Stimulated activated CD8-positive, alpha-beta memory T cell treated with anti-CD3 and anti-CD28 coated beads, Interleukin-7, amount 100 ng/mL, for 24 hours (primary cell): ENCODE data around the gene KIAA0930.

ENCODE experiments used
- DNase-seq: peaks from one replicate; pipeline ENCODE4 v3.0.0-alpha.2; 2020; ENCODE audit warnings: low read depth

KIAA0930 gene

DNA sequence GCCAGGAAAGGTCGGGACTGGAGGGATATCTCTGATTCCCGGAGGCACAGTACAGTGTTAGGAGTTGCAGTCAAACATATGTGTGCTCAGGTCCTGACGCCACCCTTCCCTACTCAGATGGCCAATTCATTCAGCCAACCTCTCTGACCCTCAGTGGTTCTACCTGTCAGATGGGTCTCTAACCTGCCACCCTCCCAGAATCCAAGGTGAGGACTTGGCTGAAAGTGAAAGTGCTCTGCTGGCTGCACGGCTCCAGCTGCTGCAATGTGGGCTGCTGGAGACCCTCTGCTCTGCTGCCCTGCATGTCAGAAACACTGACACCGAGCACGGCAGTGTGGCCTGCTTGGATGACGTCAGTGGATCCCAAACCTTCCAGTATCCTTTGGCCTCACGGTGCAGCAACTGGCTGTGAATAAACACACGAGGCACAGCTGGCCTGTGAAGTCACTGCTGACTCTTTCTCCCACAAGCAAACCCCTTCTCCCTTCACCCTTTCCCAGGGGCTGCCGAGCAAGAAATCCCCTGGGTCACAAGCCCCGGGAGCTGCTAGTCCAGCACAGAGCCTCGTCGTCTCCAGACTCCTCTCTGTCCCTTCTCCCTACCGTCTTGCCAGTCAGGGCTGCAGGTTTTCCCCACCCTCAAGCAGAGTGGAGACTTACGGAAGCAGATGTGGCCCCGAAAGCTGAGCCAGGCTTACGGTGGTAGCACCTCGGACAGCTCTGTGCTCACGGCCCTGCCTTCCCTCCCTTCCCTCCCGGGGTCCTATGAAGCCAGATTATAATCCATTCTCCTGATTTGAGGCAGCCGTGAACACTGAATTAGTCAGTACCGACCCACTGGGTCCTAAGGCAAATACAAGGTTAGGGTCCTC is 24.3 kb downstream of the KIAA0930 start:
- DNase-seq, result no peak

DNA sequence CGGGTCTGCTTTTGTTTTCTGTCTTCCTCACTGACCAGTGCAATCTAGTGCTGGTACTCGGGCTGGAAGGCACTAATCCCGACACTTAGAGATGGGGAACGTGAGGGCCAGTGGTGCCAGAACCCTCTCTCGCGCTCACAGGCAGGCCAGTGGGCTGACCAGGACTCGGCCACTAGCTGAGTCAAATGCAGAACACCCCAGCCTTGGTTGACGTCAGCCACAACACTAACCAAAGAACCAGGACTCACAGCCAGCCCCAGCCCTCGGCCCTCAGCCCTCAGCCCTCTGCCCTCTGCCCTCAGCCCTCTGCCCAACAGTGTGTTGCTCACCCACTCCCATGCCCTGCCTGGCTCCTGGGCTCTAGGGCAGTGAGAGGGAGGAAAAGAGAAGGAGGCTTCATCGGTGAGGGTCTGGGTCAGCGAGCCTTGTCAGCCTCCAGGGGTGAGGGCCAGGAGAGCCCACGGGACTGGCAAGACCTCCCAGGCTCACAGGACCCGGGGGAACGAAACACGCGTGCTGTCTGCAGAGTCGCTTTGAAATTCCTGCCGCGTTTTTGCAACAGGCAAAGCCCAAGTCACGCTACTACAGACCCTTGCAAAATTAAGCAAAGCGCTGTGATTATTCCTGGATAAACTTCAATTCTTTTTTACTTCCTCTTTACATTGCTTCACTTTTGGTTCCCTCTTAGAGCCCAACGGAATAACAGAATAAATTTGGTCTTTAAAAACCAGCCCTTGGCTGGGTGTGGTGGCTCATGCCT is 27.5 kb downstream of the KIAA0930 start:
- DNase-seq, result no peak

DNA sequence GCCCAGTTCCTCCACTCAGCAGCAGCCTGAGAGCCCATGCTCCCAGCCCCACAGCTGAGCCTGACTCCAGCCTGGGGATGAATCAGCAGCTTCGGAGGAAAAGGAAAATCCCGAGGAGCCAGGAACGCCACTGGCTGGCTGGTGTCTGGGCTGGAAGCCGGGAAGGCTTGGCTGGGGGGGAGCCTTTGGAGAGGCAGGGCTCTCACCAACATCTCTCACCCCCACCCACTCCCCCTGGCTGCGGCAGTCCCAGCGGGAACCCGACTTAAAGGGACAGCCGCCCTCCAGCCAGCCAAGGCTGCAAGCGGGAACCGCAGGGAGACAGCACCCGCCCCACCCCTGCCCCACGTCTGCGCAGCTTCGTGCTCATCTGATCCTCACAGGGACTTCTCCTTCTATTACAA is 28.4 kb downstream of the KIAA0930 start:
- DNase-seq, result no peak

DNA sequence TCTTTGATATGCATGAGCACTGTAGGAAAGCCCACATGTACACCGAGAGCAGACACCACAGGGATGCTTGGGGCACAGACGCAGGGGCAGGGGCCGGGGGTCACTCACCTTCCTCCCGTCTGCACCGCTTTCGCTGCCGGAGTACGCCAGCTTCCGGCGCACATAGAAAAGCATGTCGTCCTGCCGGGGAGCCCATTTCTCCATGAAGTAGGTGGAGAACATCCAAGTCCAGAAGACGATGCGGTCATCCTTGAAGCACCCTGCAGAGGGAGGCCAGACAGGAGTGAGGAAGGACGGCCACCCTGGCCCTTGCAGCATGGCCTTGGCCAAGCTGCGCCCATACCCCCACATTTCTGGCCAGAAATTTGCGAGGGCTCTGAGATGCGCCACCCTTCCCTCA is 28.8 kb downstream of the KIAA0930 start:
- no peak for DNase-seq

DNA sequence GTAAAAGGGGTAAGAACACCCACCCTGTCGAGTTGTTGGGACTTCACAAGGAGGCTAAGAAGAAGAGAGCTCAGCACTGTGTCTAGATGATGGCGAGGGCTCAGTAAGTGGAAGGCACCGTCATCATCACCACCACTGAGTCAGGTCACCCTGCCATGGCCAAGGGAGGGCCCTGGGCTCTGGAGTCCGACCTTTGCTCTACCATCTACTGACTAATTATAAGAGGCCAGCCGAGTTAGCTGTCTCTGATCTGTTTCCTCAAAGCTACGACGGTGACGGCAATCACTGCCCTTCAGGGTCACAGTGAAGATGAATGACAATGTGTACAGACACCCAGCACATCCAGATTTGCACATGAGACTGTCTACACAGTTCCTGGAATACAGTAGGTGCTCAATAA is 29.3 kb downstream of the KIAA0930 start:
- no peak for DNase-seq

DNA sequence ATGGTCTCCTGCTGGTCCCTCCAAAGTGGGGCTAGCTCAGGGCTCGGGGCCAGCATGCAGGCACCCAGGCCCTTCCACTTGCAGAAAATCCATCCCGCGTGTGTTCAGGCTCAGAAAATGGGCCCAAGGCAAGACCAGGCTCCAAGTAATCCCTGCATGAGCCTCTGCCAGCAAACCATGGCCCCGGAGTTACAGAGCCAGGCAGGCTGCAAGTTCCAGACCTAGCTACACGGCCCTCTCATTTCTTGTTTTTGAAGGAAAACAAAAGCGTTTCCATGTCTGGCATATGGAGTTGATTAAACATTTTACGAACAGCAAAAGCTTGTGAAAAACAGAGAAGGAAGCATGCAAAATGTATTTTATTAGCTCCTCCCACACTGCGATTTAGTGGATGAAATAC is 29.7 kb downstream of the KIAA0930 start:
- no peak for DNase-seq

DNA sequence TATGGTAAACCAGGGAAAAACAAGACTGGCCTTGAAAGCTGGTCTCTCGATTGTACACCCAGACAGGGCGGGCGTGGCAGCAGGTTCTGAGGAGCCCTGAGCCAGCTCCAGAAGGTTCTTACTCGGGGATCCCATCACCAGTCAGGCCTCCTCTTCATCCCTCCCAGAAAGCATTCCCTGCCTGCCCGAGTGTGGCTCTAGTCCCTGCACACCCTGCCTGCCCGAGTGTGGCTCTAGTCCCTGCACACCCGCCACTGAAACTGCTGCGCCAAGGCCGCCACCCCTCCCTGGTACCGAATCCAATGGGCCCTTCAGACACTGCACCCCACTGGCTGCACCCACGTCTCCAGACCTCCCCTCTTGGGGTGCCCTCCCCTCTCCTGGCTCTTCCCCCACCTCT is 30.1 kb downstream of the KIAA0930 start:
- no peak for DNase-seq

DNA sequence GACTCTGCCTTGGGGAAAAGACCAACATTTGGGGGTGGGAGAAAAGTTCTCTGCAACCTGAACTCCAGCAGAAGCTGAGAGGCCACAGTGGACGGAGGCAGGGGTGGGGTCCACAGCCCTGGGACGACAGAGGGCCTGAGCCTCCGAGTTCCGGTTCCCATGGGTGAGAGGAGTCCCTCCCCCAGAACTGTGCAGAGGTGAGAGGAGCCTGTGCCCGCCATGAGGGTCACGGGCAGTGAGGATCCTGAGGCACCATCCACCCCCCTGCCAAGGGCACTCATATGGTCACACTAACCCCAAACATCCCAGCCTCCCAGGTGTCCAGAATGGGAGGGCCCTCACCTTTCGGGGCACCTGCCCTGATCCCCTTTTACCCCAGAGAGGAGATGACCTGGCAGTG is 30.5 kb downstream of the KIAA0930 start:
- DNase-seq, result no peak

DNA sequence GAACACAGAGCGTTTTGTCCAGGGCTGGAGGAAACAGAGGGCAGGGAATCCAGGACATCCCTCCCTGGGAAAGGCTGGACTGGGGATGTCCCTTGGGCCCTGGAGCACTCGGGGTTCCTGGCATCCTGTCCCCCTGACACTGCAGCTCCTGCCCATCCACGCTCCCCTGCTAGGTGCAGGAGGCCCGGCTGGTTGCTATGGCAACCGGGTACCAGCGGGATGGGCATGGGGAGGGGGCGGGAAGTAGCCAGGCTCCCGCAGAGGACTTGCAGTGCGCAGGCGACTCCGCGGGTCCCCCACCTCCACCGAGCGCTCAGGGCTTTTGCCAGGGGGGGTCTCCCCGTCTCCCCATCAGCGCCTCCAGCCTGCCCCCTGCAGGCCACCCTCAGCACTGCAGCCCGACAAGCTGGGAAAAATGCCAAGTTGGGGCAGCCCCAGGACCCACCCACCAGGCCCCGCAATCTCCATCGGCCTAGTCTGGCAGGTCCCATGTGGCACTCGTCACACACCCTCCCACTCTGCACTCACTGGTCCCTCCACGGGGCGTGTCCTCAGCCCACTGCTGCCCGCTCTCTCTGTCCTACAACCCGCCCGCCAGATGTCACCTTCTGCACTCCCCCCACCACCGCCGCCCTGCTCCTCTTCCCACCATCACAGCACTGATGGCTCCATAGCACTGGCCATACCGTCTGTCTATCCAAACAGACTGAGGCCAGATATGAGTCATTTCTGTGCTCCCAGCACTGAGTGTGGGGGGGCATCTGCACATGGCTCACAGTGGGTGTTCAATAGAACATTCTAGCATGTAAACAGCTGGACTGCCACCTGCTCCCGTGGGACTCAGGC is 31.5 kb downstream of the KIAA0930 start:
- DNase-seq, result peak; percentile 13

DNA sequence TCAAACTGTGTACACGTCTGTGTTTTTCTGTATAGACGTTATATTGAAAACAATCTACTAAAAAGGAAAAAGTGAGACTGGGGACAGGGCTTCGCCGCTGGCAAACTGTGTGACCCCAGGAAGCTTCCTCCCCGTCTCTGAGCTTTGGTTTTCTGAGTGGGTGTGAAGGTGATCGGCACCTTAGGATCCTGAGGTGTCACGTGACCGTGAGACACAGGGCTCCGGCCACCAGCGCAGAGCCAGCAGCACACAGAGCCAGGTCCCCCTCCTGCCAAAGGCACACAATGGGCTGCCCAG is 32.0 kb downstream of the KIAA0930 start:
- no peak for DNase-seq

DNA sequence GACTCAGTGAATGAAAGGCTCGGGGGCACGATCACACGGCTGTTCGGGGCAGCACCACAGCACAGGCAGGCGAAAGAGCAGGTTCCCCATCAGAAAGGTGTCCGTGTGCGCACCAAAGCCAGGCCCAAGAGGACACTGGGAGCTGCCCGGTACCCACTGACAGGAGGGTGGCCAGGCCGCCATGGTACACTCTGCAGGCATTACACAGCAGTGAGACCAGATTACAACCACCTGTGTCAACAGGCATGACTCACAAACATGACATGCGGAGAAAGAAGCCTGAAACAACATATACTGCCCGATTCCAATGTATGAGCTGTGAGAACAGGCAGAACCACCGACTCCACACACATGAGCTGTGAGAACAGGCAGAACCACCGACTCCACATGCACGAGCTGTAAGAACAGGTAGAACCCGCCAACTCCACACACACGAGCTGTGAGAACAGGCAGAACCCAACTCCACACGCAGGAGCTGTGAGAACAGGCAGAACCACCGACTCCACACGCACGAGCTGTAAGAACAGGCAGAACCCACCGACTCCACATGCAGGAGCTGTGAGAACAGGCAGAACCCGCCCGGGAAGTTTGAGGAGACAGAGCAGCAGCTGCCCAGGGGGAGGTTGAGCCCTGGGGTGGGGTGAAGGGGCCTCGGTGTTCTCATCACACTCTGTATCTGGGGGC is 32.6 kb downstream of the KIAA0930 start:
- DNase-seq, result no peak

DNA sequence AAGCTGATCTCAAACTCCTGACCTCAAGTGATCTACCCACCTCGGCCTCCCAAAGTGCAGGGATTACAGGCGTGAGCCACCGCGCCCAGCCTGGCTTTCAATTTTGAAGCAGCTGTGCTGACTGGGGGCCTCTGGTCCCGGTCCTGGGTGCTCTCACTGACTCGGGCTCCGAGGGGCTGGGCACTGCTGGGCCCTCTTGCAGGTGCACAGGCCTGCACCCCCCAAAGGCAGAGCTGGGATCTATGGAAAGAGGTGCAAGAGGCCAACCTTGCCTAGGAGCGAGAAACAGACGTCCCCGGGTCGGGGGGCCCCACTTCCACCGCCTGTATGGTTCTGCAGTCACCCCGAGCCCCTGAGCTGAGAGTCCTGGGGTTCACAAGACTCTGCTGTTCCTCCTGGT is 33.2 kb downstream of the KIAA0930 start:
- no peak for DNase-seq

DNA sequence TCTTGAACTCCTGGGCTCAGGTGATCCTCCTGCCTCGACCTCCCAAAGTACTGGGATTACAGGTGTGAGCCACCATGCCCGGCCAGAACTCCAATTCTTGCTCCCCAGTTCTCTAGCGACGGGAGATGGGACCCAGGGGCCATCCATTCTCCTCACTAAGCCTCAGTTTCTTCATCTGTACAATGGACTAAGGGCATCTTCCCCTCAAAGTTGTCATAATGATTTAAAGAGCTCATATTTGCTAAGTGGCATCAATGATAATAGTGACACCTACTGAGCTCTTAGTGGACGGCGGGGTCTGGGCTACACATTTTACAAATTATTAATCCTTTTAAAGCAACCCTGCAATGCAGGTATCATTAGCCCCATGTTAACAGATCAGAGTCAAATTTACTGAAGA is 34.5 kb downstream of the KIAA0930 start:
- DNase-seq, result no peak

DNA sequence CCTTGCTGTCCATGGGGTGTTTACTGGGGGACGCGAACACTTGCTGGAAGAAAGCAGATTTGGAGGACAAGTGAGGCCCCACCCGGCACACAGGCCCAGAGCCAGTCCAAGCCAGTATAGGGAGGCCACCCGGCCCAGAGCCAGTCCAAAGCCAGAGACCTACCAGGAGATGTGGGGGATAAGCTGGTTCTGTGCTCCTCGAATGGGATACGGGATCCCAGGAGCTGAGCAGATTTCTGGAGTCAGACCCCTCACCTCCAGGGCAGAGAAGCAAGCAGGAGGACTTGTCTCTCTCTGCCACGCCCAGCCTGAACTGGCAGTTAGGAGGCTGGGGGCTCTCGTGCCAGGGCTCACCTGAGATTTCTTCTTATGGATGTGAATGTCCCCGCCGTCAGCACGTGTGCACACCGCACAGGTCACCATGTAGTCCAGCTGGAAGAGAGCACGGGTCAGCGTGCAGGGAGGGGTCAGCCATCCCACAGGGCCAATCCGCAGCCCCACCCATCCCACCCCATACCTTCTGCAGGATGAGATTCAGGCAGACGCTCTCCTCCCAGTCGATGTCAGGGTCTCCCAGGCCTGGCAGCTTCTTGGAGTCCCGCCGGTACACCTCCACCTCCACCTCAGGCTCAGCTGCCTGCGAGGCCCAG is 35.3 kb downstream of the KIAA0930 start:
- no peak for DNase-seq

DNA sequence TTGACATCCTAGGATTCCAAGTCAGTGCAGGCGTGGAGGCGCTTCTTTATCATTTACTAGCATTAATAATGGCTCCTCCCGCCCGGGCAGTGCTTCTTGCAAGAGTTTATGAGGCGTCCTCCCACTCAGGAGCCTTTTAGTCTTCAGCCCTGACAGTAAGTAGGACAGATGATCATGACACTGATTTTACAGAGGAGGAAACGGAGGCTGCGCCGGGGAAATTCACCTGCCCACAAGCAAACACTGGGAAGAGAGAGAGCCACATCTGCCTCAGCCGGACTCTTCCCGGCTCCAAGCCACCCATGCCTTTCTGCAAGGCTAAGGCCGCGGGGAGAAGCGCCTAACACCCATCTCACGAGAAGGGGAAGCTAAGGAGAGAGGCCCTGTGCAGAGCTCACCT is 35.9 kb downstream of the KIAA0930 start:
- DNase-seq, result no peak

DNA sequence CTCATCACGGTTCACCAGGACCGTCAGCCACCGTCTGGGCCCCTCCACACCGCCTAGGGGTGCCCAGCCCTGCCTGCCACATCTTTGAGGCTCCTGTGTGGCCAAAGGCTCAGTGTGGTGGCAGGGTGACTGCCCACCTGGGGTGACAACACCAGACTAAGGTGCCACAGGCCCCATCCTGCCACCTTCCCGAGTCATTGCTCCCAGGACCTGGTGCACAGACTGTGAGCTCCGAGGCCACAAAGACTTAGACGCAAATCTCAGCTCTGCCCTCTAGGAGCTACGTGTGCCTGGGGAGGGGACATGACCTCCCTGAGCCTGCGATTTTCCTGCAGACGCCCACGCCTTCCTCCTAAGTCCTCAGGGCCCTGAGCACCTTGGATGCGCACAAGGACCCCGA is 36.5 kb downstream of the KIAA0930 start:
- DNase-seq, result no peak

DNA sequence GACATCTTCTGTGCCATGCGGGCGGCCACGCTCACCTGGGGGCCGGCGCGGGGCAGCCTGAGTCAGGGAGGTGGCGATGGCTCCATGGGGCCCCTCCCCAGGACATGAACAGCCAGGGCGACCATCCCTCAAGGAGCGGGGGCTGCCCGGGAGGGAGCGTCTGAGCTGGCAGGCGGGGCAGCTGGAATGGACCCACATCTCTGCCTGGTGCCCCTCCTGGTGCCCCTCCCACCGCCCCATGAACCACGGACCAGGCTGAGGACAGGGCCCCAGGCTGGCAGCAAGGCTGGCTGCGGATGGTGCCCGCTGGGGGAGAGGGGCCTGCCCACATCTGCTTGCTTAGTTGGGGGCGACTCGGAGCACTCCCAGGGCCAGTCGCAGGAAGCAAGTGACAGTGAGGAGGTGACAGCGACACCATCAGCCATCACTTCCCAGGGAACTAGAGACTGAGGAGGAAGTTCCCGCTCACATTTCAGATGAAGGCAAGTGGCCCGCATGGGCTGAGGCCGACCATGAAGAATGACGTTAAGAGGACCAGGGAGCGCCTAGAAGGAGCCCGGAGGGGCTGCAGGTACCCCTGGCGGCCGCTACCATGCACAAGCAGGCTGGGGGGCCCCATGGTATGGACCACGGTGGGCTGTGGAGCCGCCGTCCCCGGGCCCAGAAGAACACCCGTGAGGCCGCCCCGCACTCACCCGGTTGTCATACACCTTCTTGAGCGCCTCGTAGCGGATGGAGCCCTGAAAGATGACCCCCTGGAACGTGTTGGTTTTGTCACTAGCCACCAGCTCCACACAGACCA is 37.3 kb downstream of the KIAA0930 start:
- DNase-seq, result no peak

DNA sequence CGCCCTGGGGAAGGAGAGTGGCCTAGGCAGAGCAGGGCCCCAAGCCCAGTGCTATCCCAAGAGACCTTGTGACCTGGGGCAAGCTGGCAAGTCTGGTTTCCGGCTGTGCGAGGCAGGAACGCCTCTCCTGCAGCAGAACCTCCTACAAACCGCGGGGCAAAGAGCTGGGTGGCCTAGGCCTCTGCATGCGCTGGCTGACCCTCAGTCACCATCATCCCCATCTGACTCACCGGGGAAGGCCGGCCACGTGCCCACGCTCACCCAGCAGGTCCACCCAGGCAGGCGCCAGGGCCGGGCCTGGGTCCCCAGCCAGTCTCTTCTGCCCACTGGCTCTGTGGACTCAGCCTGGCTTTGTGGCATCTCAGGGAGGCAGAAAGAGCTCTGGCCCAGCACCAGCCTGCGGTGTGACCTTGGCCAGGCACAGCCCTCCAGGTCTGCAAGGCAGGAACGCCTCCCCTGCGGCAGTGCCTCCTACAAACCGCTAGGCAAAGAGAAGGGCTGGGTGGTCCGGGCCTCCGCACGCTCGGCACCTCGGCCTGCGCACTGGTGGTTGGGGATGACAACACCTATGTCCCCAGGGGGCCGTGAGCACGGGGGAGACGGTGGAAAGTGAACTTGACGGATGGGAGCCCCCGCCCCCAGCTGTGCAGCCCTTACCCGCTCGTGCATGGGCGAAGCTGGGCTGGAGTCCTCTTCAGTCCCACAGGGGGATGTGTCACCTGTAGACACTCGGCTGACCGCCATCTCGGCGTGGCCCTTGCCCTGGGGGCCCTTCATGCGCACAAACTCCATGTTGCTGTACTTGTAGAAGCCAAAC is 38.2 kb downstream of the KIAA0930 start:
- no peak for DNase-seq

DNA sequence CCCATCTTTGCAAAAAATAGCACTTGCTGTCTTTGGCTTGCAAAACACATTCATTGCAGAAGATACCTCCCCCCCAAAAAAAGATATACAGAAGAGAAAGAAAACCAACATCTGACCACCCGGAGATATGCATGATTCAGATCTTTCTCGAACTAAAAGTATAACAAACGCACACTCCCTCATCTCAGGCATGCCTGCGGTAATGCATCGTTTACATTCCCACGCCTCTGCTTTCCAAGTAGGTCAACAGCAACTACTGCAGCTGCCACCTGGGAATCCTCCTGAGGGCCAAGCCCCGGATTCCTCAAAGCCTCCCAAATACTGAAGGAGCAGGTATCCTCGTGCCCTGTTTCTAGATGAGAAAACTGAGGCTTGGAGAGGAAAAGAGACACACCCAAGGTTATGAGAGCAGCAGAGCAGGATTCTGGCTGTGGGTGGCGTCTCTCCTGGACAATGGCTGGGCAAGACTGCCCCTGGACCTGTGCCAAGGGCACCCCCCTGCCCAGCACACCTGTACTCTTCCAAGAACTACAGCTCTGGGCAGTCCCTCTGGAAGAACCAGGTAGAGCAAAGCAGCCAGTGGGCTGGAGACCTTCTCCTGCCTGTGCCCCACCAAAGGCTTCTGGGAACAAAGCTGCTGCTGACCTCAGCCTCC is 38.9 kb downstream of the KIAA0930 start:
- no peak for DNase-seq
